Stimulated activated CD4-positive, alpha-beta T cell treated with anti-CD3 and anti-CD28 coated beads, Interleukin-1b, Interleukin-23, amount 100 ng/mL, for 24 hours (primary cell): ENCODE data around the gene PLCB1.

ENCODE experiments used
- DNase-seq, 4 experiments: peaks; one replicate each; pipeline ENCODE4 v3.0.0-alpha.2; 2020; ENCODE audit warnings: low read depth in 4 of 4, low spot score in 1 of 4

Gene PLCB1

GRCh38 chr20:8854571-8854970 is 722.5 kb downstream of the PLCB1 start:
- no peak for DNase-seq

- DNase-seq = no peak
Observed at GRCh38 chr20:8855315-8855714, 723.2 kb downstream of the PLCB1 start.

- no peak for DNase-seq
Observed at GRCh38 chr20:8856668-8857067, 724.6 kb downstream of the PLCB1 start.

GRCh38 chr20:8858181-8858787 is 726.2 kb downstream of the PLCB1 start:
- no peak for DNase-seq

- DNase-seq = no peak
Observed at GRCh38 chr20:8860011-8860495, 728.0 kb downstream of the PLCB1 start.

- DNase-seq = no peak
Observed at GRCh38 chr20:8862092-8862491, 730.0 kb downstream of the PLCB1 start.

- DNase-seq = no peak
Observed at GRCh38 chr20:8865636-8866035, 733.6 kb downstream of the PLCB1 start.

GRCh38 chr20:8867038-8867740 is 735.1 kb downstream of the PLCB1 start:
- no peak for DNase-seq

- DNase-seq = no peak
Observed at GRCh38 chr20:8870652-8871051, 738.6 kb downstream of the PLCB1 start.

GRCh38 chr20:8874437-8874836 is 742.4 kb downstream of the PLCB1 start:
- DNase-seq = no peak

- DNase-seq = no peak
Observed at GRCh38 chr20:8875586-8875985, 743.5 kb downstream of the PLCB1 start.

- DNase-seq = no peak
Observed at GRCh38 chr20:8876366-8876765, 744.3 kb downstream of the PLCB1 start.

- no peak for DNase-seq
Observed at GRCh38 chr20:8877294-8877693, 745.2 kb downstream of the PLCB1 start.

- DNase-seq = no peak
Observed at GRCh38 chr20:8879669-8880068, 747.6 kb downstream of the PLCB1 start.

GRCh38 chr20:8880085-8880853 is 748.2 kb downstream of the PLCB1 start:
- no peak for DNase-seq

GRCh38 chr20:8891039-8891438 is 759.0 kb downstream of the PLCB1 start:
- DNase-seq = no peak

GRCh38 chr20:8895472-8895871 is 763.4 kb downstream of the PLCB1 start:
- DNase-seq = no peak

- no peak for DNase-seq
Observed at GRCh38 chr20:8898823-8899222, 766.8 kb downstream of the PLCB1 start.

GRCh38 chr20:8901237-8902025 is 769.4 kb downstream of the PLCB1 start:
- no peak for DNase-seq

GRCh38 chr20:8903655-8904605 is 771.9 kb downstream of the PLCB1 start:
- DNase-seq = no peak
